ENCODE results near the gene RBBP5. TPM values are rescaled to one million over a fixed set of nuclear protein-coding genes. Genes with fewer than 3 reads are reported as not detected.

Gene RBBP5
- total RNA-seq, 1 donor from 2014 or later, result 12.4 TPM

DNA sequence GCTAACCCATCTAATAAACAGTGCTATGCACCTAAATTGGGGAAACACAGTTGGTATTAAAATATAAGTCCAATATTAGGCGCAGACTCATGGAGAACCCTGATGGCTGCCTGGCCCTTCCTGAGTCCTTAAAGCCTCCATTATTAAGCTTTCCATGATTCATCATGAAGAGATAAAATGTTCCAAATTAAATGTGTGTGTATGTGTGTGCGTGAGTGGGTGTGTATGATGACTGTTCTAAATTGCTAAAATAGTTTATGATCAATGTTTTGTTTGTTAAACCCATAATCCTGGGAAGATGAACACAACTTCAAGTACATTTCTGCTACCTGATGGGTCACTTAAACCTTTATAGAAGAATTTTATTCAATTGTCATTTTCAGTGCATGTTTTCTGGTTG, 6.3 kb upstream of the RBBP5 start:
- no peak overlapping the region for H3K4me3 Mint-ChIP-seq (ENCODE audit: unreplicated experiment)
- TF ChIP-seq, protein P1, sequence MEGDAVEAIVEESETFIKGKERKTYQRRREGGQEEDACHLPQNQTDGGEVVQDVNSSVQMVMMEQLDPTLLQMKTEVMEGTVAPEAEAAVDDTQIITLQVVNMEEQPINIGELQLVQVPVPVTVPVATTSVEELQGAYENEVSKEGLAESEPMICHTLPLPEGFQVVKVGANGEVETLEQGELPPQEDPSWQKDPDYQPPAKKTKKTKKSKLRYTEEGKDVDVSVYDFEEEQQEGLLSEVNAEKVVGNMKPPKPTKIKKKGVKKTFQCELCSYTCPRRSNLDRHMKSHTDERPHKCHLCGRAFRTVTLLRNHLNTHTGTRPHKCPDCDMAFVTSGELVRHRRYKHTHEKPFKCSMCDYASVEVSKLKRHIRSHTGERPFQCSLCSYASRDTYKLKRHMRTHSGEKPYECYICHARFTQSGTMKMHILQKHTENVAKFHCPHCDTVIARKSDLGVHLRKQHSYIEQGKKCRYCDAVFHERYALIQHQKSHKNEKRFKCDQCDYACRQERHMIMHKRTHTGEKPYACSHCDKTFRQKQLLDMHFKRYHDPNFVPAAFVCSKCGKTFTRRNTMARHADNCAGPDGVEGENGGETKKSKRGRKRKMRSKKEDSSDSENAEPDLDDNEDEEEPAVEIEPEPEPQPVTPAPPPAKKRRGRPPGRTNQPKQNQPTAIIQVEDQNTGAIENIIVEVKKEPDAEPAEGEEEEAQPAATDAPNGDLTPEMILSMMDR (IDR thresholded peaks at IDR 0.05), result no peak
- no peaks in the 10 kb centered on the region for H3K9me3 Mint-ChIP-seq (ENCODE audit: low read depth)
- H3K27me3 Mint-ChIP-seq (ENCODE audit: low read depth), result no peaks in the 10 kb centered on the region
- no peak for DNase-seq (ENCODE audit: low spot score)
- no peaks in the 10 kb centered on the region for H3K36me3 Mint-ChIP-seq (ENCODE audit: low read depth)
- no peak overlapping the region for H3K27ac Mint-ChIP-seq (ENCODE audit: unreplicated experiment)
- H3K4me1 Mint-ChIP-seq (ENCODE audit: low read depth), result no peaks in the 10 kb centered on the region

DNA sequence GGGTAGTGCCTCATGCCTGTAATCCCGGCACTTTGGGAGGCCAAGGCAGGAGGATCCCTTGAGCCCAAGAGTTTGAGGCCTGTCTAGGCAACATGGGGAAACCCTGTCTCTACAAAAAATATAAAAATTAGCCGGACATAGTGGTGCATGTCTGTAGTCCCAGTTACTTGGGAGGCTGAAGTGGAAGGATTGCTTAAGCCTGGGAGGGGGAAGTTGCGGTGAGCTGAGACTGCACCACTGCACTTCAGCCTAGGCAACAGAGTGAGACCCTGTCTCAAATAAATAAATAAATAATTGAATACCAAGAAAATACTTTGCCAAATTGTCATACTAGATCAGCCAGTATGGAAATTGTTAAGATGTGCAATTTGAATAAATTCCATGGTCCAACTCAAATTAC, 5.9 kb upstream of the RBBP5 start:
- no peak for DNase-seq (ENCODE audit: low spot score)
- H3K36me3 Mint-ChIP-seq (ENCODE audit: low read depth), result no peaks in the 10 kb centered on the region
- H3K9me3 Mint-ChIP-seq (ENCODE audit: low read depth), result no peaks in the 10 kb centered on the region
- H3K27ac Mint-ChIP-seq (ENCODE audit: unreplicated experiment), result no peak overlapping the region
- peaks cover 3% of the 10 kb centered on the region for H3K4me1 Mint-ChIP-seq (ENCODE audit: low read depth)
- H3K4me3 Mint-ChIP-seq (ENCODE audit: unreplicated experiment), result no peak overlapping the region
- H3K27me3 Mint-ChIP-seq (ENCODE audit: low read depth), result no peaks in the 10 kb centered on the region
- TF ChIP-seq, protein P1 (IDR thresholded peaks at IDR 0.05), result no peak

DNA sequence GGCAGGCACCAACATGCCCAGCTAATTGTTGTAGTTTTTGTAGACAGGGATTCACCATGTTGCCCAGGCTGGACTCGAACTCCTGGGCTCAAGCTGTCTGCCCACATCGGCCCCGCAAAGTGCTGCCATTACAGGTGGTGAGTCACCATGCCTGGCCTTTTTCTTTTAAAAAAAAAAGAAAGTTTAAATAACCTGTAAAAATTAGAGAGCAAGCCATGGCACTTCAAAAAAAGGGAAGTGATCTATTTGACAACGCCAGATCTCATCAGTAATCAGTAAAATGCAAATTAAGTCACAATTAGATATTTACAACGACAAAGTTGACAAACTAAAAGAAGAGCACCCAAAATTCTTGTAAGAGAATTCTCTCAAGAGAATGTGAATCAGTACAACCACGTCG, 2.9 kb upstream of the RBBP5 start:
- TF ChIP-seq, protein P1 (IDR thresholded peaks at IDR 0.05), result no peak
- H3K4me1 Mint-ChIP-seq (ENCODE audit: low read depth), result peaks cover 29% of the 10 kb centered on the region
- no peak overlapping the region for H3K4me3 Mint-ChIP-seq (ENCODE audit: unreplicated experiment)
- no peaks in the 10 kb centered on the region for H3K9me3 Mint-ChIP-seq (ENCODE audit: low read depth)
- no peak for DNase-seq (ENCODE audit: low spot score)
- no peaks in the 10 kb centered on the region for H3K27me3 Mint-ChIP-seq (ENCODE audit: low read depth)
- peaks cover 2% of the 10 kb centered on the region for H3K36me3 Mint-ChIP-seq (ENCODE audit: low read depth)
- H3K27ac Mint-ChIP-seq (ENCODE audit: unreplicated experiment), result no peak overlapping the region

DNA sequence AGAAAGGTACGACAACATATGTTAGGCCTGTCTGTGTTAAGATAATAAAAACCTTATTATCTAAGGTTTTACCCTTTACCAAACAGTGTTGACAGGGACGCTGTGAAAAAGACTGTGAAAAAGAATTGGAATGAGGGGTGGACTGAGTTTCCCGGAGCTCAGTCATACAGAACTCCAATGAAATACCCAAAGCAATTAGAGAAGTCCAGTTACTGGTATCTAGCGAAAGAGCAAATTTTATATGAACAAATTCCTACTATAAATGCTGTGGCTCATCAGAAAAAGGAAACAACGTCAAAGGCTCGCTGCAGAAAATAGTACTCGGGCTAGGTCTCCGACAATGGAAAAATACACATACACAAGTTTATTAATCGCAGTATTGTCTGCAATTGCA, 708 bp upstream of the RBBP5 start:
- Mint-ChIP-seq H3K4me3 (ENCODE audit: unreplicated experiment) (peak overlapping the region; percentile 96), H3K9me3 (ENCODE audit: low read depth) (no peaks in the 10 kb centered on the region), H3K27me3 (ENCODE audit: low read depth) (no peaks in the 10 kb centered on the region), H3K27ac (ENCODE audit: unreplicated experiment) (peak overlapping the region; percentile 99), H3K4me1 (ENCODE audit: low read depth) (peaks cover 36% of the 10 kb centered on the region), H3K36me3 (ENCODE audit: low read depth) (peaks cover 2% of the 10 kb centered on the region)
- TF ChIP-seq, protein P1 (IDR thresholded peaks at IDR 0.05), result peak; percentile 58
- no peak for DNase-seq (ENCODE audit: low spot score)

DNA sequence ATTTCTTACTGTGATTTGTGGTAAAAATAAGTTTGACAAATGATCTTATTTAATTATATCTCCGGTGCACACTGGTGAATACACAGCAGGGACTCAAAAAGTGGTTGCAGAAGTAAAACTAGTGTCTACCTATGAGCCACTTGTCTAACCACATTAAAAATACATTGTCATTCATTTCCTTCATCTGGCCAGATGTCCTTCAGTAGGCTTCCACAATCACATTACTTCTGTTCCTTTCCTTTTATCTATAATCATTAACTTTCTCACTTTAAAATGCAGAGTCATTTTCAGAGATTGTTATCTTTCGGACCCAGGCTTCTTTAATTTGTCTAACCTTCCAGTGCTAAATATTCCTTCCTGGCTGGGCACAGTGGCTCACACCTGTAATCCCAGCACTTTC, 3.0 kb downstream of the RBBP5 start:
- DNase-seq (ENCODE audit: low spot score), result no peak
- peaks cover 2% of the 10 kb centered on the region for H3K36me3 Mint-ChIP-seq (ENCODE audit: low read depth)
- no peaks in the 10 kb centered on the region for H3K27me3 Mint-ChIP-seq (ENCODE audit: low read depth)
- H3K4me3 Mint-ChIP-seq (ENCODE audit: unreplicated experiment), result no peak overlapping the region
- H3K27ac Mint-ChIP-seq (ENCODE audit: unreplicated experiment), result peak overlapping the region; percentile 33
- no peaks in the 10 kb centered on the region for H3K9me3 Mint-ChIP-seq (ENCODE audit: low read depth)
- H3K4me1 Mint-ChIP-seq (ENCODE audit: low read depth), result peaks cover 36% of the 10 kb centered on the region
- TF ChIP-seq, protein P1 (IDR thresholded peaks at IDR 0.05), result no peak
